GM21576 (cell line): Measurements from ENCODE around the gene CPT1A.

Experiments
- ATAC-seq: cut with Tn5 transposase; IDR thresholded peaks from one replicate; pipeline ENCODE4 v1.9.1; 2021; ENCODE audit warnings: mild to moderate bottlenecking, moderate library complexity; ENCODE audit not compliant: unreplicated experiment

The CPT1A gene

DNA sequence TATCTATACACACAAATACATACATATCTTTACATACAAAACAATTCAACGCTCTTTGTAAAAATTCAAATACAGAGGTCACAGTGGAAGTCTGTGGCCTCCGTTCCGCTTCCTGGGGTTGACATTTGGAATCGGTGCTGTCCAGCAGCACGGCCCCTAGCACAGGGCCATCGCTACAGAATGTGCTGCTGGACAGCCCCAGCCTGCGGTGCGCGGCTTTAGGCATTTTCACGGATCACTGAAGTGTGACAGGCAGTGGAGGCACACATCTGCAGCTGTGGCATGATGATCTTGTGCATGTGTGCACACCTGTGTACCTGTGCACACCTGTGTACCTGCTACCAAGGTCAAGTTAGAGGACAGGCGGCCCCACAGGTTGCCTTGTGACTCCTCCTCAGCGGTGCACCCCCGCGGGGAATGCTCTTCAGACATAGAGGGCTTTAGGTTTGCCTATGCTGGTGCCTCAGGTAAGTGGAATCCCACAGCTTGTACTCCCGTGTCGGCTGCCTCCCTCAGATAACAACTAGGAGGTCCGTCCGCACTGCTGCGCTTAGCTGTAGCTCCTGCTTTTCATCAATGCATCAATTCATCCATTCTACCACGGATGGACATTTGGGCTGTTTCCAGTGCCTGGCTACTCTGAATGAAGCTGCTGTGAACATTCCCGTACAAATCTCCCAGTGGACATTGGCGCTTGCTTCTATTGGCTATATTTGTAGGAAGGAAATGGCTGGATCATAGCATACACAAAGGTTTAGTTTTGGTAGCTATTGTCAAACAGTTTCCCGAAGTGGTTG, 127.5 kb downstream of the CPT1A start:
- no peak for ATAC-seq

DNA sequence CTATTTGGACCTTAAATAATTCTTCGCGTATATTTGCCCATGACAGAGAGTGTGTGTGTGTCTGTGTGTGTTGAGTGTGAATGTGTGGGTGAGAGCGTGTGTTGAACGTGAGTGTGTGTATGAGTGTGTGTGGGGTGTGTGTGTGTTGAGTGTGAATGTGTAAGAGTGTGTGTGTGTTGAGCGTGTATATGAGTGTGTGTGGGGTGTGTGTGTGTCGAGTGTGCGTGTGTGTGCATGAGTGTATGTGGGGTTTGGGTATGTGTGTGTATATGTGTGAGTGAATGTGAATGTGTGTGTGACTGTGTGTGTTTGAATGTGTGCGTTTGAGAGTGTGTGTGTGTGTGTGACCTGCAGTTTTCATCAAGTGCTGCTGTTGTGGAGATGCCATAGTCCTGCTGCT, 130.6 kb downstream of the CPT1A start:
- no peak for ATAC-seq

DNA sequence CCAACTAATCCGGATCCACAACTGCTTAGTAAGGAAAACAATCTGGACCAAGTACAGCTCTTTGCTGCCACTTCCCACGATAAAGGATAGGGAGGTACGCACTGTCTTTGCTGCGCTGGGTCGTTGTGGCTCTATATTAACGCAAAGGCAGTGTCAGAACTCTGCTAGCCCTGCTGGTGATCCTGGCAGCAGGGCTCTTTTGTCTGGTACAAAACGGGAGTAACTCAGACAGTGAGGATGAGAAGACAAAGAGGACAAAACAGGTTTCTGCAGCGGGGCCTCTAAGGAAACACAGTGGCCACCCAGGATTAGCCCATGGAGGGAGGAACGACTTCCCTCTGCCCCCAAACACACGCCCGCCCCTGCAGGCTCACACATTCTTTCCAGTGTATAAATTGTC, 131.3 kb downstream of the CPT1A start:
- no peak for ATAC-seq

DNA sequence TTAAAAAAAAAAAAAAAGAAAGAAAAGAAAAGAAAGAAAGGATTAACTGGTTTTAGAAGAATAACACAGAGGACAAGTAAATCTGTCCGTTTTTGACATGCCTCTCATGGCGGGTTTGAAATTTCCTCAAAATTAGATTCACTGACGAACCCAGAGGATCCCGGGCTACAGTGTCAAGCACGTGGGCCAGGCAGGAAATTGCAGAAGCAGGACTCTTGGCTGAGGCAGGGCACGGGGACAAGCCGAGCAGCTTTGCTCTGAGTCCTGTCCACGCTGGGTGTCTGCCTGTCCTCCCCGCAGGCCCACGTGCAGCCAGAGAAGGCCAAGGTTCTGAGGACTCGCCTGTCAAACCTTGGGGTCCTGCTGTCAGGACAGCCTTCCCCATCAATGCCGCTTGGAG, 132.7 kb downstream of the CPT1A start:
- no peak for ATAC-seq

DNA sequence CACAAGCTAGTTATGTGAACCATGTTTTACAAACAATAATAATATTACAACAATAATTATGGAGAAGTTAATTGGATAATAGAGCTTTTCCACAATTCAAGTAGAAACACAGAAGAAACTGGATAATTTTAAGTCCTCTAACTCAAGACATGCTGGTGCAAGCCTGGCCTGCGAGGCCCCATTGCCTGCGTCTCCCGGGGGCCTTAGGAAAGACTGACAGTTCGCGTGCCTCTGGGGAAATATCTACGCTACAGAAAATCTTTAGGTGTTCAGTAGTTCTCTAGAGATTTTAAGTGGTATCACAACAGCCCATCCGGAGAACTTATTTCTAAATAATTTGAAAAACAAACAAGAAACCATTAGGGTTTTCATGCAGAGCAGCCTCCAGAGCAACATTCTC, 134.2 kb downstream of the CPT1A start:
- ATAC-seq, result no peak

DNA sequence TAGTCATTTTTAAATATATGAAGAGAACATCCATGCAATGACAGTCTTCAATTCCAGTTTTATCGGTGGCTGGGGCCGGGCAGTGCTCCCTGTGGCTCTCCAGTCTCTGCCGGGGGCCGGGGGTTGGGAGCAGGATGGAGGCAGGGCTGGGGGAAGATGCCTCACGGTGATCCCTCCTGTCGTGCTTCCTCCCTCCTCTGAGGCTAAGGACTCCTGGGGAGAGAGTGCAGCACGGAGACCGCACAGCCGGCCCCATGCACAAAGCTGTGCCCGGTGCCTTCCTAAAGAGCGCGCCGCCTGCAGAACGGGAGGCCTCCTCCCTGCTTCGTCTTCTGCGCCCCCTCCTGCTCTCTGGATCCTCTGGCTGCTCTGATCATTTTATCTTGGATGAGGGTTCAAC, 136.8 kb downstream of the CPT1A start:
- ATAC-seq, result no peak
